Measurements from ENCODE around the gene RHOA. TPM values are rescaled to one million over a fixed set of nuclear protein-coding genes. Genes with fewer than 3 reads are reported as not detected.
A peak's percentile ranks its signal among the peaks of the same experiment; 100 is the strongest.

The RHOA gene
- polyA plus RNA-seq (2013, experiment 1 of 2): 552 TPM
- 568 TPM for polyA plus RNA-seq (2013, experiment 2 of 2)

GRCh38 chr3:49411968-49412631 lies at the start of gene RHOA, which contains the start of gene TCTA:
Gene RHOA, minus strand, starts transcription at chr3:49411976. Its CDS starts 36,387 bp downstream, at chr3:49375589.
Gene TCTA, plus strand, starts transcription at chr3:49412423. Its CDS starts 4 bp downstream, at chr3:49412427.
- Histone ChIP-seq H3K27ac (ENCODE audit: low read length, poor library complexity, severe bottlenecking) (peak within 1 kb of the TSS; percentile 71), H2AK5ac (ENCODE audit: low read length, severe bottlenecking) (peak within 1 kb of the TSS; percentile 90), H3K4me2 (ENCODE audit: low read length, poor library complexity, severe bottlenecking) (peak within 1 kb of the TSS; percentile 72), H3K14ac (ENCODE audit: low read length in 2 of 2) (peak within 1 kb of the TSS; percentile 65 to 98), H3K9ac (ENCODE audit: low read length) (peak within 1 kb of the TSS; percentile 96), H3K79me1 (replicated peaks; ENCODE audit: low read length, poor library complexity, severe bottlenecking) (peaks cover 26% of the 10 kb centered on the region), H2BK120ac (ENCODE audit: low read depth, low read length) (peak within 1 kb of the TSS; percentile 97), H4K91ac (ENCODE audit: low read length) (peak within 1 kb of the TSS; percentile 97), H3K4me3 (ENCODE audit: insufficient read depth in 1 of 2, low read depth in 1 of 2, low read length in 2 of 2) (peak within 1 kb of the TSS; percentile 93 to 97), H3K4ac (ENCODE audit: low read depth in 1 of 2, low read length in 2 of 2) (peak within 1 kb of the TSS; percentile 93 to 94), H3K36me3 (ENCODE audit: control insufficient read depth in 1 of 2, insufficient read depth in 2 of 2, low read depth in 1 of 2, low read length in 2 of 2) (peaks cover 17 to 32% of the 10 kb centered on the region in 2 experiments), H2BK15ac (ENCODE audit: low read depth, poor library complexity, severe bottlenecking) (peak within 1 kb of the TSS; percentile 15), H3K4me1 (ENCODE audit: control insufficient read depth, insufficient read depth, low read depth, low read length) (peaks cover 23% of the 10 kb centered on the region), H2BK5ac (ENCODE audit: low read depth, low read length, poor library complexity, severe bottlenecking) (peak within 1 kb of the TSS; percentile 34), H2BK12ac (ENCODE audit: low read length in 2 of 2) (peak within 1 kb of the TSS; percentile 3 to 94), H3K18ac (ENCODE audit: low read depth in 1 of 2, low read length in 2 of 2) (peak within 1 kb of the TSS; percentile 99 to 100), H4K8ac (ENCODE audit: low read length) (peak within 1 kb of the TSS; percentile 98), H3K27me3 (ENCODE audit: control insufficient read depth in 1 of 2, insufficient read depth in 1 of 2, low read length in 2 of 2) (no peaks in the 10 kb centered on the region), H2AFZ (ENCODE audit: low read depth, low read length) (peak within 1 kb of the TSS; percentile 46), H3K23ac (ENCODE audit: low read length in 2 of 2) (peak within 1 kb of the TSS in 1 of 2 experiments; percentile 57), H3K9me3 (ENCODE audit: control insufficient read depth, low read length) (no peaks in the 10 kb centered on the region)
- peak; percentile 100 for DNase-seq
- WGBS: 10% methylated on average over 60 of the region's 62 CpGs

GRCh38 chr3:49460956-49461355 lies 49.2 kb upstream of the RHOA start:
- H3K4ac ChIP-seq (ENCODE audit: low read depth in 1 of 2, low read length in 2 of 2): no peak overlapping the region
- H3K79me1 ChIP-seq (replicated peaks; ENCODE audit: low read length, poor library complexity, severe bottlenecking): no peaks in the 10 kb centered on the region
- H3K27me3 ChIP-seq (ENCODE audit: control insufficient read depth in 1 of 2, insufficient read depth in 1 of 2, low read length in 2 of 2): peaks cover 0 to 3% of the 10 kb centered on the region in 2 experiments
- no peaks in the 10 kb centered on the region for H3K36me3 ChIP-seq (ENCODE audit: control insufficient read depth in 1 of 2, insufficient read depth in 2 of 2, low read depth in 1 of 2, low read length in 2 of 2)
- H3K14ac ChIP-seq (ENCODE audit: low read length in 2 of 2): no peak overlapping the region
- H2BK5ac ChIP-seq (ENCODE audit: low read depth, low read length, poor library complexity, severe bottlenecking): no peak overlapping the region
- no peak overlapping the region for H3K4me2 ChIP-seq (ENCODE audit: low read length, poor library complexity, severe bottlenecking)
- H3K27ac ChIP-seq (ENCODE audit: low read length, poor library complexity, severe bottlenecking): no peak overlapping the region
- no peak overlapping the region for H3K9ac ChIP-seq (ENCODE audit: low read length)
- no peak for DNase-seq
- H2AFZ ChIP-seq (ENCODE audit: low read depth, low read length): peak overlapping the region; percentile 32
- H3K18ac ChIP-seq (ENCODE audit: low read depth in 1 of 2, low read length in 2 of 2): peak overlapping the region; percentile 22 to 58
- peak overlapping the region; percentile 89 for H4K8ac ChIP-seq (ENCODE audit: low read length)
- no peaks in the 10 kb centered on the region for H3K9me3 ChIP-seq (ENCODE audit: control insufficient read depth, low read length)
- H3K23ac ChIP-seq (ENCODE audit: low read length in 2 of 2): no peak overlapping the region
- no peak overlapping the region for H3K4me3 ChIP-seq (ENCODE audit: insufficient read depth in 1 of 2, low read depth in 1 of 2, low read length in 2 of 2)
- peaks cover 15% of the 10 kb centered on the region for H3K4me1 ChIP-seq (ENCODE audit: control insufficient read depth, insufficient read depth, low read depth, low read length)
- peak overlapping the region; percentile 79 for H4K91ac ChIP-seq (ENCODE audit: low read length)
- no peak overlapping the region for H2BK120ac ChIP-seq (ENCODE audit: low read depth, low read length)
- H2BK15ac ChIP-seq (ENCODE audit: low read depth, poor library complexity, severe bottlenecking): peak overlapping the region; percentile 26
- peak overlapping the region; percentile 26 for H2AK5ac ChIP-seq (ENCODE audit: low read length, severe bottlenecking)
- WGBS: 82% methylated on average over 4 of the region's 4 CpGs
- peak overlapping the region in 1 of 2 experiments; percentile 12 for H2BK12ac ChIP-seq (ENCODE audit: low read length in 2 of 2)

GRCh38 chr3:49460188-49460890 lies 48.6 kb upstream of the RHOA start:
- Histone ChIP-seq H3K4me3 (ENCODE audit: insufficient read depth in 1 of 2, low read depth in 1 of 2, low read length in 2 of 2) (no peak overlapping the region), H2AFZ (ENCODE audit: low read depth, low read length) (no peak overlapping the region), H3K36me3 (ENCODE audit: control insufficient read depth in 1 of 2, insufficient read depth in 2 of 2, low read depth in 1 of 2, low read length in 2 of 2) (no peaks in the 10 kb centered on the region), H2AK5ac (ENCODE audit: low read length, severe bottlenecking) (peak overlapping the region; percentile 26), H2BK120ac (ENCODE audit: low read depth, low read length) (no peak overlapping the region), H2BK12ac (ENCODE audit: low read length in 2 of 2) (no peak overlapping the region), H2BK15ac (ENCODE audit: low read depth, poor library complexity, severe bottlenecking) (no peak overlapping the region), H2BK5ac (ENCODE audit: low read depth, low read length, poor library complexity, severe bottlenecking) (no peak overlapping the region), H3K27me3 (ENCODE audit: control insufficient read depth in 1 of 2, insufficient read depth in 1 of 2, low read length in 2 of 2) (peaks cover 0 to 3% of the 10 kb centered on the region in 2 experiments), H3K4me2 (ENCODE audit: low read length, poor library complexity, severe bottlenecking) (no peak overlapping the region), H3K4me1 (ENCODE audit: control insufficient read depth, insufficient read depth, low read depth, low read length) (peaks cover 15% of the 10 kb centered on the region), H3K14ac (ENCODE audit: low read length in 2 of 2) (no peak overlapping the region), H4K8ac (ENCODE audit: low read length) (no peak overlapping the region), H3K4ac (ENCODE audit: low read depth in 1 of 2, low read length in 2 of 2) (no peak overlapping the region), H3K9ac (ENCODE audit: low read length) (no peak overlapping the region), H3K23ac (ENCODE audit: low read length in 2 of 2) (no peak overlapping the region), H3K27ac (ENCODE audit: low read length, poor library complexity, severe bottlenecking) (no peak overlapping the region), H3K18ac (ENCODE audit: low read depth in 1 of 2, low read length in 2 of 2) (no peak overlapping the region), H3K79me1 (replicated peaks; ENCODE audit: low read length, poor library complexity, severe bottlenecking) (no peaks in the 10 kb centered on the region), H4K91ac (ENCODE audit: low read length) (peak overlapping the region; percentile 76), H3K9me3 (ENCODE audit: control insufficient read depth, low read length) (no peaks in the 10 kb centered on the region)
- WGBS: 92% methylated on average over 2 of the region's 2 CpGs
- no peak for DNase-seq

GRCh38 chr3:49456466-49456865 lies 44.7 kb upstream of the RHOA start:
- H3K23ac ChIP-seq (ENCODE audit: low read length in 2 of 2): no peak overlapping the region

More at GRCh38 chr3:49456466-49456865, 44.7 kb upstream of the RHOA start:
- no peak overlapping the region for H2AK5ac ChIP-seq (ENCODE audit: low read length, severe bottlenecking)
- no peak overlapping the region for H3K27ac ChIP-seq (ENCODE audit: low read length, poor library complexity, severe bottlenecking)
- no peak overlapping the region for H4K91ac ChIP-seq (ENCODE audit: low read length)
- no peak overlapping the region for H3K14ac ChIP-seq (ENCODE audit: low read length in 2 of 2)
- no peak overlapping the region for H2BK120ac ChIP-seq (ENCODE audit: low read depth, low read length)
- H2BK15ac ChIP-seq (ENCODE audit: low read depth, poor library complexity, severe bottlenecking): no peak overlapping the region
- H3K18ac ChIP-seq (ENCODE audit: low read depth in 1 of 2, low read length in 2 of 2): no peak overlapping the region
- no peaks in the 10 kb centered on the region for H3K36me3 ChIP-seq (ENCODE audit: control insufficient read depth in 1 of 2, insufficient read depth in 2 of 2, low read depth in 1 of 2, low read length in 2 of 2)
- H4K8ac ChIP-seq (ENCODE audit: low read length): no peak overlapping the region
- H3K27me3 ChIP-seq (ENCODE audit: control insufficient read depth in 1 of 2, insufficient read depth in 1 of 2, low read length in 2 of 2): peaks cover 0 to 3% of the 10 kb centered on the region in 2 experiments
- peaks cover 16% of the 10 kb centered on the region for H3K4me1 ChIP-seq (ENCODE audit: control insufficient read depth, insufficient read depth, low read depth, low read length)
- DNase-seq: no peak
- H2AFZ ChIP-seq (ENCODE audit: low read depth, low read length): no peak overlapping the region
- H3K9me3 ChIP-seq (ENCODE audit: control insufficient read depth, low read length): no peaks in the 10 kb centered on the region
- no peak overlapping the region for H3K4me2 ChIP-seq (ENCODE audit: low read length, poor library complexity, severe bottlenecking)
- H3K4ac ChIP-seq (ENCODE audit: low read depth in 1 of 2, low read length in 2 of 2): no peak overlapping the region
- WGBS: 89% methylated on average over 3 of the region's 3 CpGs
- H2BK5ac ChIP-seq (ENCODE audit: low read depth, low read length, poor library complexity, severe bottlenecking): no peak overlapping the region
- no peaks in the 10 kb centered on the region for H3K79me1 ChIP-seq (replicated peaks; ENCODE audit: low read length, poor library complexity, severe bottlenecking)
- no peak overlapping the region for H3K9ac ChIP-seq (ENCODE audit: low read length)
- no peak overlapping the region for H3K4me3 ChIP-seq (ENCODE audit: insufficient read depth in 1 of 2, low read depth in 1 of 2, low read length in 2 of 2)
- no peak overlapping the region for H2BK12ac ChIP-seq (ENCODE audit: low read length in 2 of 2)

All from mesenchymal stem cell (in vitro differentiated cells and primary cell).